ENCODE results near the gene SPDYE1. TPM values are rescaled to one million over a fixed set of nuclear protein-coding genes. Genes with fewer than 3 reads are reported as not detected.
"Not testable (repeated sequence)": the region's sequence is repeated elsewhere in the genome, so short reads cannot be mapped to it uniquely, and the experiment has no call there.

SPDYE1 gene
- total and polyA plus RNA-seq, 4 experiments from 2014 or later, result 0.17 to 0.49 TPM; not detected in 2

DNA sequence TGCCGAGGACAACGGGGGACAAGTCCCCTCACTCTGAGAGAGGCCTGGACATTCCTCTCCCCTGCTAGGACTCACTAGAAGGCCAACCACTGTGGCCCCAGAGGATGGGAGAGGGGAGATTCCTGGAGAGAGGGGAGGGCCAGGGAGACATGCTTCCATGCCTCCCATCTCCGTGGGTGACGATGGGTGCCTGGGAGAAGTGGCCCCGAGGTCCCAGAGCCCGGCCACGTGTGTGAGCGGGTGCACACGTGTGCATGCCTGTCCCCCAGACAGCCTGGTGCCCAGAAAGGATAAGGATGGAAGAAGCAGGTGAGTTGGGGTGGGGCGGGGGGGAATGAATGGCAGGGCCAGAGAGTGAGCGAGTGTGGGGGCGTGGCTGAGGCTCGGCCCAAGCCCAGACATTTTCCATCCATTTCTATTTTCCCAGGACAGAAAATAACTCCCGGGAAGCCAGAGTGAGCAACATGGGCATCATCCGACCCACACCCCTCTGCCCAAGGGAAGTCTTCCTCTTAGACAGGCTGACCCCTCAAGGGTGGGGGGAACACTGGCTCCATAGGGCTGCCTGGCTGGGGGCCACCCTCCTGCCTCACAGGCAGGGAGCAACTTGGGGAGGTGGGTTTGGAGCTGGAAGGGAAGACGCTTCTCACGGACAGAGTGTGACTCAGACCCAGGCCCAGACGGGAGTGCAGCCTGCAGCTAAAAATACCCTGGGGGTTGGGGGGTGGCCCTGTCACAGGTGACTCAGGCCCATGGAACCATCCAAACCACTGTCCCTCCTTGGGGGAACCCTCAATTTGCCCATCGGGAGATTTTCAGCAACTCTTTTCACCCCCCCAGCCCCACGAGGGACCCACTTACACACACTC, 29.3 kb upstream of the SPDYE1 start:
- H3K27ac ChIP-seq (ENCODE audit: low read depth, low read length); H3K36me3 Mint-ChIP-seq; H3K4me3 Mint-ChIP-seq; intact Hi-C loops (cut with micrococcal nuclease); H3K27me3 ChIP-seq (ENCODE audit: insufficient read depth, low read length); H3K4me1 ChIP-seq (ENCODE audit: insufficient read depth, low read length); H3K27ac Mint-ChIP-seq; H3K4me1 Mint-ChIP-seq; DNase-seq; H3K9me3 ChIP-seq (ENCODE audit: control insufficient read depth in 1 of 2, low read length in 2 of 2); H3K4me3 ChIP-seq (ENCODE audit: low read length in 2 of 2); H3K9me3 Mint-ChIP-seq; POLR2A ChIA-PET (ENCODE audit: partially characterized antibody); H3K36me3 ChIP-seq (ENCODE audit: insufficient read depth, low read length); CTCF ChIA-PET (ENCODE audit: partially characterized antibody); H3K27me3 Mint-ChIP-seq: not testable (repeated sequence)

DNA sequence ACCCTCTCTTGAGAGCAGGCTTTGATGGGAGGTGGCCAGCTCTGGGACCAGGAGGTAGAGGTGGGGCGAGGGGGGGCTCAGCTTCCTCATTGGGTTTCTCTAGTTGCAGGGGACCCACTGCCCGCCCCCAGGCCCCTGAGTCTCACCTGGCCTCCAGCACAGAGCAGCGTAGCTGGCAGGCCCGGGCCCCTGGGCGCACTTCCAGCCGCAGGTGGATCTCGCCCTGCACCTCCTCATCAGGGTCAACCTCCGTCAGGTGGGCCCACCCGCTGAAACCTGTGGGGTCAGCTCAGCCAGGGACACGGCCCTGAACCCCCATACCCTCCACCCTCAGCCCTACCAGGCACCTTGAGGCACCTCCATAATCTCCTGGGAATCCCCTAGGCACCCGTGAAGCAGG, 28.1 kb upstream of the SPDYE1 start:
- H3K27ac ChIP-seq (ENCODE audit: low read depth, low read length); H3K4me1 Mint-ChIP-seq; H3K9me3 Mint-ChIP-seq; H3K36me3 Mint-ChIP-seq; H3K4me3 Mint-ChIP-seq; POLR2A ChIA-PET (ENCODE audit: partially characterized antibody); H3K36me3 ChIP-seq (ENCODE audit: insufficient read depth, low read length); H3K4me3 ChIP-seq (ENCODE audit: low read length in 2 of 2); DNase-seq; H3K4me1 ChIP-seq (ENCODE audit: insufficient read depth, low read length); H3K27ac Mint-ChIP-seq; intact Hi-C loops (cut with micrococcal nuclease); CTCF ChIA-PET (ENCODE audit: partially characterized antibody); H3K9me3 ChIP-seq (ENCODE audit: control insufficient read depth in 1 of 2, low read length in 2 of 2); H3K27me3 Mint-ChIP-seq; H3K27me3 ChIP-seq (ENCODE audit: insufficient read depth, low read length): not testable (repeated sequence)

DNA sequence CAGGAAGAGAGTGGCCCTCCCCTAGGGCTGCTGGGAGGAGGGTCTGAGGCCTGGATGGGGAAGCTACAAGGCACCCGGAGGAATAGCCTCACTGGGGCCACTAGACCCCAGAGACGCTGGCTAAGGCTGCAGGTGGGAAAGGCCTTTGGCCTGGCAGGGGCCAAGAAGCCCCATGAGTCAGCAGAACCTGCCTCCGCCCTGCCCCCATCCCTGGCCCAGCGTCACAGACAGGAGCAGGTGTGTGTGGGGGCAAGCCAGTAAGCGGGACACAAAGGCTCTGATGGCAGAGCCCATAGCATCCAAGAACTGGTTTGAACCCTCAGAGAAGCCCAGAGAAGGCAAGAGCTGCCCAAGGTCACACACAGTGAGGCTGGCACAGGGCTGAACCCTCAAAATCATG, 27.0 kb upstream of the SPDYE1 start:
- H3K4me3 Mint-ChIP-seq; H3K27me3 Mint-ChIP-seq; H3K9me3 Mint-ChIP-seq; H3K27ac Mint-ChIP-seq; H3K9me3 ChIP-seq (ENCODE audit: control insufficient read depth in 1 of 2, low read length in 2 of 2); H3K36me3 ChIP-seq (ENCODE audit: insufficient read depth, low read length); CTCF ChIA-PET (ENCODE audit: partially characterized antibody); H3K36me3 Mint-ChIP-seq; H3K27me3 ChIP-seq (ENCODE audit: insufficient read depth, low read length); H3K27ac ChIP-seq (ENCODE audit: low read depth, low read length); H3K4me3 ChIP-seq (ENCODE audit: low read length in 2 of 2); H3K4me1 Mint-ChIP-seq; DNase-seq; POLR2A ChIA-PET (ENCODE audit: partially characterized antibody); H3K4me1 ChIP-seq (ENCODE audit: insufficient read depth, low read length); intact Hi-C loops (cut with micrococcal nuclease): not testable (repeated sequence)

DNA sequence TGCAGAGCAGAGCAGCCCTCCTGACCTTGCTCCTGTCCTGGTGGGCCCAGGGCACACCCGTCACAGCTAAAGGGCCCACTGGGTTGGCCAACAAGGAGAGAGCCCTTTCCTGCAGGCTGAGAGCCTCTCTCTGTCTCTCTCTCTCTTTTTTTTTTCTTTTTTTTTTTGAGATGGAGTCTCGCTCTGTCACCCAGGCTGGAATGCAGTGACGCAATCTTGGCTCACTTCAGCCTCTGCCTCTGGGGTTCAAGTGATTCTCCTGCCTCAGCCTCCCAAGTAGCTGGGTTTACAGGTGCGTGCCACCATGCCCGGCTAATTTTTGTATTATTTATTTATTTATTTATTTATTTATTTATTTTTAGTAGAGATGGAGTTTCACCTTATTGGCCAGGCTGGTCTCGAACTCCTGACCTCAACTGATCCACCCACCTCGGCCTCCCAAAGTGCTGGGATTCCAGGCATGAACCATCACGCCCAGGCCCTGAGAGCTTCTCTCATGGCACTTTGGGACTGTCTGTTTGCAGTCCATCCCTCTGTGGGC, 23.6 kb upstream of the SPDYE1 start:
- H3K4me3 Mint-ChIP-seq; DNase-seq; intact Hi-C loops (cut with micrococcal nuclease); H3K4me3 ChIP-seq (ENCODE audit: low read length in 2 of 2); H3K9me3 ChIP-seq (ENCODE audit: control insufficient read depth in 1 of 2, low read length in 2 of 2); H3K36me3 Mint-ChIP-seq; POLR2A ChIA-PET (ENCODE audit: partially characterized antibody); H3K36me3 ChIP-seq (ENCODE audit: insufficient read depth, low read length); CTCF ChIA-PET (ENCODE audit: partially characterized antibody); H3K4me1 Mint-ChIP-seq; H3K27me3 Mint-ChIP-seq; H3K4me1 ChIP-seq (ENCODE audit: insufficient read depth, low read length); H3K27ac Mint-ChIP-seq; H3K27me3 ChIP-seq (ENCODE audit: insufficient read depth, low read length); H3K27ac ChIP-seq (ENCODE audit: low read depth, low read length); H3K9me3 Mint-ChIP-seq: not testable (repeated sequence)

DNA sequence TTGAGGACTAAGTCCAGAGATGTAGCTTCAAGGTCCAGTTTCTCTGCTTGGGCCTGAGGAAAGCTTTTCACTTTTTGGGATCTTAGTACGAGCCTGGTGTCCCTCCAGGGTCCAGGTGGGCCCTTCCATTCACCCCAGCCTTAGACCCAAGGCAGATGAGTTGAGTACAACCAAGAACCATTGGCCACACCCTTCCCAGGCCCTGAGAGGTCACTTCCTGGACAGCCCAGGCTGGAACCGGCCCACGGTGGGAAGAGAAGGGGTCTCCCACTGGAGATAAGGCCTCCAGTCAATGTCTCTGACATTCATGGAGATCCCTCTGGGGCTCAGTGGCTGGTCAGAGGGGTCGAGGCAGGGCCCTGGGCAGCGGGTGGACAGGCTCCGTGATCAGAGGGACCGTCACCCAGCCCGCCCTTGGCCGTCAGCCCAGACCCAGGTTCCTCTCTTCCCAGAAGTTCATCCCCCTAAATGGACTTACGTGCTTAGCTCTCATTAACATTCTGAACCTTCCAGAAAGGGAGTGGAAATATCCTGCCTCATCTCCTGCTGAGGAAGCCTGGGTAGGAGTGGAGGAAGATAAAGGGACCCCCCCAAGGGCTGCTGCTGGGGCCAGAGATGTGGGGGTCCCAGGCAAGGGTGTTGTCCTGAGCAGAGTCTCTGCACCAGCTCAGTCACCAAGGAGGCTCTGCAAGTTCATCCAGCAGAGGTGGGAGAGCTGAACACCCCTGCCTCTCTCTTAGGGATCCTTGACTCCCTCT, 22.8 kb upstream of the SPDYE1 start:
- POLR2A ChIA-PET (ENCODE audit: partially characterized antibody); H3K4me3 ChIP-seq (ENCODE audit: low read length in 2 of 2): not testable (repeated sequence)

DNA sequence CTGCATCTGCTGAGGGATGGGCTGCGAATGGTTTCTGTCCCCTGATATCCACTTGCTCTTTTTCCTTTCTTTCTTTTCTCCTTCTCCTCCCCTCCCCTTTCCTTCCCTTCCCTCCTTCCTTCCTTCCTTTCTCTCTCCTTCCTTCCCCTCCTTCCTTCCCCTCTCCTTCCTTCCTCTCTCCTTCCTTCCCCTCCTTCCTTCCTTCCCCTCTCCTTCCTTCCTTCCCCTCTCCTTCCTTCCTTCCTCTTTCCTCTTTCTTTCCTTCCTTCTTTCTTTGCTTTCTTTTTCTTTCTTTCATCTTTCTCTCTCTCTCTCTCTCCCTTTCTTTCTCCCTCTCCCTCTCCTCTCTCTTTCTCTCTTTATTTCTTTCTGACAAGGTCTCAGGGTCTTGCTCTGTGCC, 20.2 kb upstream of the SPDYE1 start:
- CTCF ChIA-PET (ENCODE audit: partially characterized antibody), result no interaction called here
- H3K4me3 Mint-ChIP-seq, result peak overlapping the region in 1 of 8 donors; percentile 25
- Histone ChIP-seq H3K4me1 (ENCODE audit: insufficient read depth, low read length) (no peaks in the 10 kb centered on the region), H3K36me3 (ENCODE audit: insufficient read depth, low read length) (no peaks in the 10 kb centered on the region), H3K27ac (ENCODE audit: low read depth, low read length) (no peak overlapping the region), H3K9me3 (ENCODE audit: control insufficient read depth in 1 of 2, low read length in 2 of 2) (no peaks in the 10 kb centered on the region), H3K27me3 (ENCODE audit: insufficient read depth, low read length) (no peaks in the 10 kb centered on the region), H3K4me3 (ENCODE audit: low read length in 2 of 2) (no peak overlapping the region)
- intact Hi-C loops (cut with micrococcal nuclease), result no loop called here
- no peak overlapping the region for H3K27ac Mint-ChIP-seq
- peaks cover 1 to 3% of the 10 kb centered on the region in 2 donors for H3K36me3 Mint-ChIP-seq
- no peaks in the 10 kb centered on the region for H3K27me3 Mint-ChIP-seq
- DNase-seq, result no peak
- H3K9me3 Mint-ChIP-seq, result no peaks in the 10 kb centered on the region
- POLR2A ChIA-PET (ENCODE audit: partially characterized antibody), result no interaction called here
- H3K4me1 Mint-ChIP-seq, result no peaks in the 10 kb centered on the region

More for the DNA sequence above, 22.8 kb upstream of the SPDYE1 start:
- DNase-seq; H3K27me3 Mint-ChIP-seq; H3K27ac ChIP-seq (ENCODE audit: low read depth, low read length); H3K36me3 Mint-ChIP-seq; intact Hi-C loops (cut with micrococcal nuclease); H3K4me1 Mint-ChIP-seq; H3K27me3 ChIP-seq (ENCODE audit: insufficient read depth, low read length); CTCF ChIA-PET (ENCODE audit: partially characterized antibody); H3K4me3 Mint-ChIP-seq; H3K27ac Mint-ChIP-seq; H3K9me3 Mint-ChIP-seq; H3K4me1 ChIP-seq (ENCODE audit: insufficient read depth, low read length); H3K36me3 ChIP-seq (ENCODE audit: insufficient read depth, low read length); H3K9me3 ChIP-seq (ENCODE audit: control insufficient read depth in 1 of 2, low read length in 2 of 2): not testable (repeated sequence)

DNA sequence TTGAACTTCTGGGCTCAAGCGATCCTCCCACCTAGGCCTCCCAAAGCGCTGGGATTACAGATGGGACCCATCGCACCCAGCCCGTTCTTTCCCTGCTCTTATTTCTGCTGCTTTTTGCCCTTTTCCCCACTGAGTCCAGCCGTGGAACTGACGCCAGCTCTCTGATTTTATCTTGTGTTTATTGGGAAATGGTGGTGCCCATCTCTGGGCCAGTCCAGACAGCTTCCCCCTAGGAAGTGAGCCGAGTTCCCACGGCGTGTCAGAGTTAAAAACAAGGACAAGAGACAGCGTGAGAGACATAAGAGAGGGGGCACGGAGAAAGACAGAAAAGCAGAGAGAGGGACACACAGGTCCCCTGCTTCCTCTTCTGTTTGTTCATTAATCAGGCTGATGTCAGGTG, 19.6 kb upstream of the SPDYE1 start:
- H3K27me3 Mint-ChIP-seq; H3K4me1 Mint-ChIP-seq; CTCF ChIA-PET (ENCODE audit: partially characterized antibody); intact Hi-C loops (cut with micrococcal nuclease); H3K27ac ChIP-seq (ENCODE audit: low read depth, low read length); H3K4me3 Mint-ChIP-seq; H3K27ac Mint-ChIP-seq; H3K4me3 ChIP-seq (ENCODE audit: low read length in 2 of 2); DNase-seq; H3K4me1 ChIP-seq (ENCODE audit: insufficient read depth, low read length); H3K9me3 Mint-ChIP-seq; H3K27me3 ChIP-seq (ENCODE audit: insufficient read depth, low read length); POLR2A ChIA-PET (ENCODE audit: partially characterized antibody); H3K9me3 ChIP-seq (ENCODE audit: control insufficient read depth in 1 of 2, low read length in 2 of 2); H3K36me3 Mint-ChIP-seq; H3K36me3 ChIP-seq (ENCODE audit: insufficient read depth, low read length): not testable (repeated sequence)
